Measurements from ENCODE around the gene UBE2O. TPM values are rescaled to one million over a fixed set of nuclear protein-coding genes. Genes with fewer than 3 reads are reported as not detected.

UBE2O gene
- total RNA-seq, 1 experiment from 2014 or later: 68.9 TPM

GRCh38 chr17:76476736-76477135, 23.8 kb upstream of the UBE2O start:
- no peak overlapping the region for H3K4me3 Mint-ChIP-seq
- no peak overlapping the region for H3K27ac Mint-ChIP-seq
- ATAC-seq: no peak
- no peaks in the 10 kb centered on the region for H3K4me1 Mint-ChIP-seq
- TF ChIP-seq KAT7 (CRISPR knock-in tag; IDR thresholded peaks at IDR 0.05; ENCODE audit: borderline replicate concordance) (no peak), NR3C1 (CRISPR knock-in tag; conservative IDR thresholded peaks at IDR 0.05; ENCODE audit: low read depth) (no peak), USF2 (CRISPR knock-in tag; IDR thresholded peaks at IDR 0.05) (no peak), E2F1 (CRISPR knock-in tag; IDR thresholded peaks at IDR 0.05) (no peak), RORB (CRISPR knock-in tag; IDR thresholded peaks at IDR 0.05) (no peak), GABPB1 (CRISPR knock-in tag; IDR thresholded peaks at IDR 0.05) (no peak), TEAD4 (CRISPR knock-in tag; IDR thresholded peaks at IDR 0.05) (no peak), GRHL2 (CRISPR knock-in tag; IDR thresholded peaks at IDR 0.05; ENCODE audit: insufficient replicate concordance, severe bottlenecking) (no peak), ZNF263 (CRISPR knock-in tag; IDR thresholded peaks at IDR 0.05; ENCODE audit: low read depth) (no peak)
- CTCF ChIA-PET: interaction anchor here (1.1 to 2.1 kb wide), 5 partner anchors 10 to 79 kb away, joined by 4 to 8 read pairs (median 7); partner anchors contain the start of gene AANAT
- no peak for DNase-seq (ENCODE audit: low spot score)
- POLR2A ChIA-PET: no interaction called here
- H3K36me3 Mint-ChIP-seq: peaks cover under 1% of the 10 kb centered on the region; the same call in 1 of the 2 replicates
- H3K27me3 Mint-ChIP-seq (ENCODE audit: low read depth): no peaks in the 10 kb centered on the region
- H3K9me3 Mint-ChIP-seq: no peaks in the 10 kb centered on the region

GRCh38 chr17:76475302-76475701, 22.4 kb upstream of the UBE2O start:
- Mint-ChIP-seq H3K36me3 (peaks cover 4% of the 10 kb centered on the region; the same call in 1 of the 2 replicates), H3K27me3 (ENCODE audit: low read depth) (no peaks in the 10 kb centered on the region), H3K27ac (no peak overlapping the region), H3K9me3 (no peaks in the 10 kb centered on the region), H3K4me1 (no peaks in the 10 kb centered on the region), H3K4me3 (no peak overlapping the region)
- no peak for DNase-seq (ENCODE audit: low spot score)
- CTCF ChIA-PET: interaction anchor here (0.7 to 1.9 kb wide), 5 partner anchors 9 to 47 kb away, joined by 3 to 7 read pairs (median 4); partner anchors contain the start of genes AANAT and RHBDF2
- no peak for ATAC-seq
- POLR2A ChIA-PET: interaction anchor here (0.6 kb wide), 1 partner anchor 293 kb away, joined by 3 read pairs; no protein-coding TSS in a partner anchor
- TF ChIP-seq TEAD1 (CRISPR knock-in tag; IDR thresholded peaks at IDR 0.05): no peak
- no peak for TF ChIP-seq ZMAT4 (CRISPR knock-in tag; IDR thresholded peaks at IDR 0.05)
- TF ChIP-seq FOXP4 (CRISPR knock-in tag; IDR thresholded peaks at IDR 0.05): no peak
- no peak for TF ChIP-seq STAT6 (CRISPR knock-in tag; conservative IDR thresholded peaks at IDR 0.05; ENCODE audit: low read depth)
- TF ChIP-seq JAZF1 (CRISPR knock-in tag; IDR thresholded peaks at IDR 0.05): no peak
- TF ChIP-seq ZNF396 (CRISPR knock-in tag; IDR thresholded peaks at IDR 0.05; ENCODE audit: borderline replicate concordance): no peak
- no peak for TF ChIP-seq TCF7 (CRISPR knock-in tag; IDR thresholded peaks at IDR 0.05; ENCODE audit: low read depth)
- TF ChIP-seq TEAD4 (CRISPR knock-in tag; IDR thresholded peaks at IDR 0.05): no peak
- no peak for TF ChIP-seq FOXP1 (CRISPR knock-in tag; IDR thresholded peaks at IDR 0.05; ENCODE audit: borderline replicate concordance)
- TF ChIP-seq ZNF219 (CRISPR knock-in tag; IDR thresholded peaks at IDR 0.05; ENCODE audit: borderline replicate concordance): no peak
- TF ChIP-seq MLX (CRISPR knock-in tag; IDR thresholded peaks at IDR 0.05): no peak
- TF ChIP-seq SOX15 (CRISPR knock-in tag; IDR thresholded peaks at IDR 0.05): no peak
- TF ChIP-seq ZBTB21 (CRISPR knock-in tag; IDR thresholded peaks at IDR 0.05; ENCODE audit: borderline replicate concordance): no peak
- TF ChIP-seq ERG (CRISPR knock-in tag; IDR thresholded peaks at IDR 0.05): no peak
- no peak for TF ChIP-seq ZNF281 (CRISPR knock-in tag; IDR thresholded peaks at IDR 0.05)
- TF ChIP-seq NFATC4 (CRISPR knock-in tag; IDR thresholded peaks at IDR 0.05): no peak
